GM19463 (cell line): ENCODE measurements around the gene KIF17.
"Not testable (repeated sequence)": the region's sequence is repeated elsewhere in the genome, so short reads cannot be mapped to it uniquely, and the experiment has no call there.

Source experiments
- ATAC-seq: cut with Tn5 transposase; IDR thresholded peaks from one replicate; pipeline ENCODE4 v1.9.1; 2021; ENCODE audit warnings: mild to moderate bottlenecking, moderate library complexity; ENCODE audit not compliant: unreplicated experiment

KIF17 gene

DNA sequence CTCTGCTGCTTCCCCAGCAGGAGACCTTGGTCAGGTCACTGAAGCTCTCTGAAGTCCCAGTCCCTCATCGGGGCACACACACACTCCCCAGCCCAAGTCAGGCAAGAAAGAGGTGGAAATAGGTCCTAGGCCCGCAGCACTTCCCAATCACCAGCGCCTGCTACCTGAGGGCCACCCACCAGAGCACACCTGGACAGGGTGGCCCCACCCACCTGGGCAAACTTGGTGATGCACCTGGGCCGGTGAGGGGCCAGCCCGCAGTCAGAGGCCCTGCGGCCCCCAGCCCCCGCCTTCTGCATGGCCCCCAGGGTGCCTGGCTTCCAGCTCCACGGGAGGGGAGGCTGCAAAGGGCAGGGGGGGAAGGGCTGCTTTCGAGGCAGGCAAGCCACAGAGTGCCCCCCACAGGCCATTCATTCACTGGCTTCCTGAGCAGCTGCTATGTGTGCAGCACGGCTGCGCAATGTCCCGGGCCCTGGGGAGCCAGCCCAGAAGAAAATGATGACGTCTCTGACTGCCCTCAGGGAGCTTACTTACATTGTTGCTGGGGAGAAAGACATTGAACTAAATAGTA is 10.0 kb upstream of the KIF17 start:
- ATAC-seq: no peak

DNA sequence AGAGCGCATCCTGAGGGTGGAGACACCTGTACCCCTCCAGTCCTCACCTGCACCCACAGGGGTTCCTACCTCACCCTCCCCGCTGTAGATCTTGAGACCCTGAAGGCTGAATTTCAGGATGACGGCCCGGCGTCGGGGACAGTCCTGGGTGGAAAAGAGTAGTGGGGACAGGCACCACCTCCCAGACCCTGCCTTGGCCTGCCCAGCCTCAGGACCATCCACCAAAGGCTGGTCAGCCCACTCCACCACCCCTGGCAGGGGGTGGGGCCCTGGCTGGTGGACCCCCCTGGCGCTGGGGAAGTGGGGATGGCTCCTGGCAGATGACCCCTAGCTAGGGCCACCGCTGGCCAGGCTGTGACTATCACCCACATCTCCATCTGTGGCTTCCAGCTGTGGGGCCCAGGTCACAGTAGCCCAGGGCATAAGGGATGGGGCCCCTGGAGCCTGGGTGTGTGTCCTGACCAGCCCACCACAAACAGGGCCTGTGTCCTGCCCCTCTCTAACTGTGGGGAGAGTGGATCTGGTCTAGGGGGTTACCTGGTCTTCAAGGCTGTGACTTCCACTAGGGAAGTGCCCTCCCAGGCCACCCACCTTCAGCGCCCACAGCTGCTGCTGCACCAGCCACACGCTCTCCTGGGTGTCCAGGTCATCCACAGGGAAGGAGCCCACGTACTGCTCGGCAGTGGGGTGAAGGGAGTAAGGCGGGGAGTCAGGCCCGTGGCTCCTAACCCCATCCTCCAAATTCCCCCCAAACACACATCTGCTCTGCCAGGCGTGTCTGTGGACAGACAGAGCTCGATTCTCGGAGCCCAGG is 9.3 kb upstream of the KIF17 start:
- no peak for ATAC-seq

DNA sequence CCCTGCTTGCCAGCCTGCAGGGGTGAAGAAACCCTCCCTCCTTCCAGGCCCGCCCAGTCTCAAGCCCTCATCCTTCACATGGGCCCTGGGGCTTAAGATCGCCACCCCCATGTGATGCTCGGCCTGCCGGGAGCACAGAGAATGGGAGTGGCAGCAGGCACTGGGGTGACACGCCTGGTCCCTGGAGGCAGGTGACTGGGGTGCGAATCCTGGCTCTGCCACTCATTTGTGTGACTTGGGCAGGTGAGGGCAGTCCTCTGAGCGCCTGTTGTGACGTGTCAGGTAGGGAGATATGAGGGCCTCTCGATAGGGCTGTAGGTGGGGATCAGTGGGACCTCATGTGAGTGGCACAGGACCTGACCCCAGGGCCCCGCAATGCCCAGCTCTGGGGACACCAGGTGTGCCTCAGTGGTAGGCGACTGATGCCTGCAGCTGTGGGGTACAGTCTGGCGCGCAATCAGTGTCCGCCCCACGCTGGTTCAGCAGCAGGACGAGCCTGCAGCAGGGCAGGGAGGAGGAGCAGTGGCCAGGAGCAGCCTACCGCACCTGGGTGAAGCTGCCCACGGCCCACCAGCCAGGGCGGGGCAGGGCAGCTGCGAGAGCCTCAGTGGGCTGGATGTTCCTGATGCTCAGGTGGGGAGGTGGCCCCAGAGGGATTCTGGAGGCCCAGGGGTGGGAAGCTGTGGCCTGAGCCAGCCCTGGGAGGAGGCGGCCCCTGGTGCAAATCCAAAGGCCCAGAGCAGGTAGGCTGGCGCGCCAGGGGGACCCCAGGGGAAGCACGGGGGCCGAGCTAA is 8.5 kb upstream of the KIF17 start:
- ATAC-seq: no peak

DNA sequence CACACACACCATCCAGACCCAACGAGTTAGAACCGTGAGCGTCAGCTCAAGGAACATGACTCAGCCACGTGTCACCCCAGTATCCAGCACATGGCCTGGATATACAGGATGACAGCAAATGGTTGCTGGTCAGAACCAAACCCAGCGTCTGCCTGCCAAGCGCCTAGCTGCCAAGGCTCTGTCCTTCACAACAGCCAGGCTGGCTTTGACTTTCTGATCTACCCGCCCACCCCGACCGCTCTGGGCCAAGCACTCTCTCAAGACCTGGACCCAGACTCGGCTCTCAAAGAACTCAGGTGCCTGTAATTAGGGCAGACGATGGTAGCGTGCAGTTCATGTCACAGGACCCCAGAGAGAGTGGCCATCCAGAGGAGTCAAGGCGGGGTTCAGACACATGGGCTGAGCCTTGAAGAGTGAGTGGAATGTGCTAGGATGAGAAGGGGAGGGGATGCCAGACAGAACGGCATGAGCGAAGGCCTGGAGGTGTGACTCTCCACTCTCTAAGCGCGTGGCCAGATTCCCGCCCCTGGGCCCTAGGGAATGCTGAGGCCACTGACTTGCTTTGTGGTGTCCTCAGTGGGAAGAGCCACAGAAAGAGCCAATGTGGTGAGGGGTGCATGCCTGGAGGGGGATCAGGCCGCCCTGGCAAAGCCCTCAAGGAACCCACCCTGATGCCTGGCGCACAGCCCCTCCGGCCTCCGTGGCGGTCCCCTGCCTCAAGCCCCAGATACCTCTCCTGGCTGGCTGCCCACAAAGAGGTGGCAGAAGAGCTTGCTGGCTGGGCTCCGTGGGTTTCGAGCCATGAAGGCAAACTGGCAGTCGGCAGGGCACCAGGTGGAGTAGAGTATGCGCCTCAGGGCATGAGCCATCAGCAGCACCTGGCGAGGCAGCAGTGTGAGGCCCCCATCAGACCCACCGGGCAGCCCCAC is 7.6 kb upstream of the KIF17 start:
- ATAC-seq: no peak

DNA sequence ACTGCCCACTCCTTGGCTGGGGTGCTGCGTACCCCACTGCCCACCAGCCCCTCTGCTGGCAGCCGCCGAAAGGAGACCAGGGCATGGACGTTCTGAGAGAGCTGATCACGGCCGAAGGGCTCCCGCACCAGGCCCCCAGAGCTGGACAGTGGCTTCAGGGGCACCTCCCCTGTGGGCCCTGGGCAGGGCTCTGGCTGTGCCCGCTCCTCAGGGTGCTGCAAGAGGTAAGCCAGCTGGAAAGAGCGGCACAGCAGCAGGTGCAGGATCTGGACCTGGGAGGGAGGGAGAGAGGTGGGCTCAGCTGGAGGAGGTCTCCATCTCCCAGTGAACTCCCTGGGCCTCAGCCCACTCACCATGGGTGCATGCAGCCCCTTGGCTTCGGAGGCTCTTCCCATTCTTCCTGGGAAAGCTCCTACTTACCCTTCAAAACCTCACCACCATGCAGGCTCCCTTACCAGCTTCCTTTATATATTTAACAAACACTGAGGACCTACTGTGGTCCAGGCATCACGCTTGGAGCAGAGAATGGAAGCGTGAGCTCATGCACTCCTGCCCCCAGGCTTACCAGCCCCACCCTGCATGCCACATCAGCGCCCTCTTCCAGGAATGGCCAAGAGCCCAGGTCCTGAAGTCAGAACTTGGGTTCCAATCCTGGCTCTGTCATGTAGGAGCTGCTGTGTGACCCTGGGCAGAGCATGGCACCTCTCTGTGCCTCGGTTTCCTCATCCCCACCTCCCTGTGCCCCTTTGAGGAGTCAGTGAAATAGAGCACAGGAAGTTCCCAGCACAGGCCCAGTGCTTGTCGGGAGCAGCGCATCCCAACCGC is 6.8 kb upstream of the KIF17 start:
- no peak for ATAC-seq

DNA sequence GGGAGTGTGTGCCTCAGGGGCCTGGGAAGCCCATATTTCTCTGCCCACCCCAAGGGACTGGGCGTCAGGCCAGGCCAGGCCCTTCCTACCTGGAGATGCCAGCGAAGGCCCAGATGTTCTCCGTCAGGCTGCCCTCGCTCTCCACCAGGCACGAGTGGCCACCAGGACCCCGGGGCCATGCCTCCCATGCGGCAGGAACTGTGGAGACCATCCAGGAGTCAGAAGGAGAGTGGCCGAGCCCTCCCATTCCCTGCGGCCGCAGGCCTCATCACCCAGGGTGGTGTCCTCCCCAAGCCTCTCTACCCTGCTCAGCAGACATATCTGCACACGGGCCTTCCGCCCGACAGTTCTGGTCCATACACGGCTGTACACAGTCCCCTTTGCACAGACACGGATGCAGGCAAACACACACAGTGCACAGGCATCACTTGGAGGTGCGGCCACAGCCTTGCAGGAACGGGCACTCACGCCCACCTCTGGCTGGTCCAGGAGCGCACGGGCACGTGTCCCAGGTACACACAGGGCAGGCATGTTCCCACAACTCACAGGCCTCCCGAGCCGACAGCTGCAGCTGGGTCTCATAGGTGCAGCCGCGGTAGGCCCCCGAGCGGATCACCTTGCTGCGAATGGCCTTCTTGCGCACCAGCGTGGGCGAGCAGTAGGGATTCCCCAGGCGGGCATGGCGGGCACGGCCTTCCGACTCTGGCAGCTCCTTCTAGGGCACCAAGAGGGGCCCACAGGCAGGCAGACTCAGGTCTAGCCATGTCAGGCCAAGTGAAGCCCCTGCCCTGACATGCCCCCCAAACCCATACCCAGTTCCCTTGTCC is 5.9 kb upstream of the KIF17 start:
- no peak for ATAC-seq

DNA sequence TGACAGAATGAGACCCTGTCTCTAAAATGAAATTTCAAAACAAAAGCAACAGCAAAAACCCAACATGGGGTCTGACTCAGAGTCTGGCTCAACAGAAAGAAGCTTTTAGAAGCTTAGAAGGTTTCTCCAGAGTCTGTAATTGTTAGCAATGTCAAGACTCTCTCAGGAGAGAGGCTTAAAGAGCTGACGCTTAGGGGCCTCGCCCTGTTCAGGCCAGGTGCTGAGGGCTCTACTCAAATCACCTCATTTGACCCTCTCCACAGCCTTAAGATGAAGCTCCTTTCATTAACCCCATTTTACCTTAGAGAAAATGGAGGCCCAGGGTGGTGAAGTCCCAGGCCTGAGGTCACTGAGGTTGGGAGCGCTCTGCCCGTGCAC is 5.3 kb upstream of the KIF17 start:
- ATAC-seq: no peak

DNA sequence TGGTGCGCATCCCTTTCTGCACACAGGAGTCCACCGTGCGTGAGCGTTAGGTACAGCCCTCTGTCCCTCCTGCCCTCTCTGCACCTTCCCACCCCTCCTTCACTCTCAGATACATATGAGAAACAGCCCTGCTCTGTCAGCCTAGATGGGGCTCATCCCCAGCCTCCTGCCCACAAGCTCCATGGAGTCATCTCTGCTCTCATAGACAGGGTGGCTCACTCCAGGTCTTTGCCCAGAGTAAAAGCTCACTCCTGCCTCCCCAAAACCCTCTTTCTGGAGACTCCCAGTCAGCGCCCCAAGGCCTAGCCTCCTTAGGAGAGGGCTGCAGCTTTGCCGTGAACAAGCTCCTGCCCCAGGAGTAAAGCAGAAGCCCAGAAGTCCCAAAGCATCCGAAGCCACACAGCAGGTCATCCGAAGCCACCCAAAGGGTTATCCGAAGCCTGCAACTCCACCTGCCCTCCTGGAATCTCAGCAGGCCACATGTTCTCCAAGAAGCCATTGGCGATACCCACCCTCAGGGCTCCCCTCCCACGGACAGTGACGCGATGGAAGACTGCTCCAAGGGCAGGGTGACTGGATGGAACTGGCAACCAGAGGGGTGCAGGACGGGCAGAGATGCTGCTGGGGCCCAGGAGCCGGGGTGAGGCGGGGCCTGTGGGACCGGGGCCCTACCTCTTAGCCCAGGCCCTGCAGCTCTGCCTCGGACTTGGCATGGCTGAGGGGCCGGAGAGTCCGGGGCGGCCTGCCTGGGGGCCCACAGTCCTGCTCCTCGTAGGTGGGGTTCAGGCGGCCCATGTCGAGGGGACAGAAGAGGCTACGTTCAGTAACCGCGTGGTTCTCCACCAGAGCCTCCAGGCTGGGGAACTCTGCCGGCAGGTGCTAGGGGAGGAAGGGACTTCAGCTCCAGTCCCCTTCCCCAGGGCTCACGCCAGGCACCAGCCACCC is 3.6 kb upstream of the KIF17 start:
- ATAC-seq: no peak

DNA sequence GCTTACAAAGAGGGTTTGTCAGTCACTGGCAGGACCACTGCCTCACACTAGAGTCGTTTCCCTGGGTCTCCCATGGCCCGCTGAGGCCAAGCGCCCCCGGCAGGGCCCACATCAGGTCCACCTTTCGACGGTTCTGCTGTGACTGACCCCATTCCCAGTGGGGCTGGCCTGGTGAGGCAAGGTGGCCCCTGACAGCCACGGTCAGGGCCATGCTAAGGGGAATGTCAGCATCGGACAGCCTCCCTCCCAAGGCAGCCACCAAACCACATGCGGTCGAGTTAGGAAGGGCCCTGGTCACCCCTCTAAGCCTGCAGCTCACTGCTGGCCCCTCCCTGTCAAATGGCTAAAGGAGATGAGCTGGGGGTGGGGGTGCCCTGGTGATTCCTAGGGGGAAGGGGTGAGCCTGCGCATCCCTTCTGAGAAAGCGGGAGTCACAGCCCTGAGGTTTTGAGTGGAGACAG is 2.9 kb upstream of the KIF17 start:
- ATAC-seq: no peak

DNA sequence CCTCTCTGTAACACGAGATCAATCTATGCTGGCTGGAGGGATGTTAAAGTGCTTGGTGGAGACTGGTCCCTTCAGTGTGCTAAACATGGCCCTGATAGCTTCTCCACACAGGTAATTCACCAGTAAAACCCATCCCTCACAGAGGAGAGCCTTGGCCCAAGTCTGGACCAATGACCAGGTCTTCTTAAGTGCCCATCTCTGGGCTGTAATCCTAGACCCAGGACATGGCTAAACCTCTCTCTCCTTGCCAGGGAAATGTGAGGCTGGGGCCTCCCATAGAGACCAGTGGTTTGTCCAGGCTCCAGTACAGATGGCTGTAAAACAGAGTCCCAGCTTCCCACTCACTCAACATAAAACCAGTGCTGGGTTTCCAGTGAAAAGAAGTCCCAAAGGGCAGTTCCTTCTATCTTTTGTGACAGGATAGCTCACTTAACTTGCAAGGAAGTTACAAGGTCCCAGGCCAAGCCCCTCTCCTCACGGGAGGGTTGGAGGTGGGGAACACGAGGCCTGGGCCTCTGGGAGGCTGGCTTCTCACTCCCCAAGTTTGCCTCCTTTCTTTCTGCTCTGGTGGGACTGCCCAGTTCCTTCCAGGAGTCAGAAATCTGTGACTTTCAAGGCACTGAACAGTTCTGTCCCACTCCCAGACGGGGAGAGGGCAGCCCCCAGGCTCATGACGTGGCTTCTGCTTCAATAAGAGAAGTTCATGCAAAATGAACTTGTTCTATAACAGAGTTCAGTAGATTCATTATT is 2.2 kb upstream of the KIF17 start:
- no peak for ATAC-seq

DNA sequence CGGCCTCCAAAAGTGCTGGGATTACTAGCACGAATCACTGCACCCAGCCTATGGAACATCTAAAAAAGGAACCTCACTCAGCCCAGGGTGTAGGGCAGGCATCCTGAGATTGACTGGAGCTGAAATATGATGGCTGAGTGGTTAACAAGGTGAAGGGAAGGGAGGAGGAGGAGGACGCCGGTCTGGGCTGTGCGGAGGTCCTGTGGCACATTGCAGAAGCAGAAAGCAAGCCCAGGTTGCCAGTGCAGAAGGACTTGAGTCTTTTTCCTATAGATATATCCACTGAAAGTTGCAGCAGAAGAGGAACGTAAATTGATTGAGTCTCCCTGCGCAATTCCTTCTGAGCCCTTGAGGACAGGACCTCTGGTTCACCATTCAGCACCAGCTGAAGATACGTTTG is 1.5 kb upstream of the KIF17 start:
- no peak for ATAC-seq

DNA sequence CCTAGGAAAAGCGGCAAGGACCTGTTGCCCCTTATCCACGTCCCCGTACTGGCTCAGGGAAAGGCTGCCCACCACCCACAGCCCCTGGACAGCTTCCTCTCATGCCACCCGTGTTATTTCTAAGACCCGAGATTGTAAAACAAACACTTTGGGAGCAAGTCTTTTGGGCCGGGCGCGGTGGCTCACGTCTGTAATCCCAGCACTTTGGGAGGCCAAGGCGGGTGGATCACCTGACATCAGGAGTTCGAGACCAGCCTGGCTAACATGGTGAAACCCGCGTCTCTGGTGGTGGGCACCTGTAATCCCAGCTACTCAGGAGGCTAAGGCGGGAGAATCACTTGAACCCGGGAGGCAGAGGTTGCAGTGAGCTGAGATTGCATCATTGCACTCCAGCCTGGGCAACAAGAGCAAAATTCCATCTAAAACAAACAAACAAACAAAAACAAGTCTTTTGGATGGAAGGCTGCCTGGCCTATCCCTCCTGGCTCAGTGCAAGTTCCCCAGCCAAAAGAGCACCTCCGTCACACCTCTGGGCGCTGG is 606 bp upstream of the KIF17 start:
- not testable (repeated sequence) for ATAC-seq

DNA sequence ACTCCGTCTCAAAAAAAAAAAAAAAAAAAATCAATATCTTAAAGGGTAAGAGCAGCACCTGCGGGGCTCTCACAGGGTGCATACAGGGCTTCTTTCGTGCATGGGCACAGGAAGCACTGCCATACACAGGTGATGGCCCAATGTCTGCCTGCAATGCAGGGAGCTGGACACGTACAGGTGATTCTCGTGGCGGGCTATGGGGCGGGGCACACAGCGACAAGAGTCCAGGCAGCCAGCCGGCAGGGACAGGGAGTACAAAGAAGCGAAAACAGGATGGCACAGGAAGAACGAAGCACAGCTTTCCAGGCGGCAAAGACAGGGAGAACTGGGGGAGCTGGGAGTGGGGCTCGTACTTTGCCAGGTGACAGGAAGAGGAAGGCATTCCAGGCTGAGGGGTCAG is 1.6 kb downstream of the KIF17 start:
- no peak for ATAC-seq

DNA sequence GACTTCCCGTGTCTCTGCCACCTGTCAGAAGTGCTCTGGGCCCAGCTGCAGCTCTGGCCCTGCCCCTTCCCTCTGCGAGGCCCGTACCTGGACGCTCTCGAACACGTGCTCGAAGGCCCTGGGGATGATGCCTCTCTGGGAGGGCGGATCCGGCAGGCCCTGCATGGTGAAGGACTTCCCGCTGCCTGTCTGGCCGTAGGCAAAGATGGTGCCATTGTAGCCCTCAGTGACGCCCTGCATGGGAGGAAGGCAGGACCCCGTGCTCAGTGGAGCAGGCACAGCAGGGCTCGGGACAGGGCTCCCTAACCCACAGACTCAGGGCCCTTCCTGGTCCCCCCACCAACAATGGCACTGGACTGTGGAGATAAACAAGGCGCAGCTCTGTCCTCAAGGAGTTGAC is 2.4 kb downstream of the KIF17 start:
- no peak for ATAC-seq

DNA sequence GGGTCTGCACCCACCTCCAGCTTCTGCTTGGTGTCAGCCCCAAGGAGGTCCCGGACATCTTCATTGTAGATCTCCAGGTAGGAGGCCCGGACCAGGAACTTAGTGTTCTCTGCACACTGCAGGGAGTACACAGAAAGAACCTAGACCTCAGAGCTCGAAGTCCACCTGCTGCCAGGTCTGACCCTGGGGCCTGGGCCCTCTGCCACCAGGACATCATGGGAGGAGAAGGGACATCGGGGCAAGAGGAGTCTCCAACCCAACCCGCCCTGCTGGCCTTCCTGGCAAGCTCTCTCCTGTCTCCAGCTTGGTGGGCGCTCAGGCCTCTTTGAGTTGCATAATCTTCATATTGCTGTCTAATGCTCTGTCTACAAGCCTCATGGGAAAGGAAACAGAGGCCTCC is 4.4 kb downstream of the KIF17 start:
- no peak for ATAC-seq

DNA sequence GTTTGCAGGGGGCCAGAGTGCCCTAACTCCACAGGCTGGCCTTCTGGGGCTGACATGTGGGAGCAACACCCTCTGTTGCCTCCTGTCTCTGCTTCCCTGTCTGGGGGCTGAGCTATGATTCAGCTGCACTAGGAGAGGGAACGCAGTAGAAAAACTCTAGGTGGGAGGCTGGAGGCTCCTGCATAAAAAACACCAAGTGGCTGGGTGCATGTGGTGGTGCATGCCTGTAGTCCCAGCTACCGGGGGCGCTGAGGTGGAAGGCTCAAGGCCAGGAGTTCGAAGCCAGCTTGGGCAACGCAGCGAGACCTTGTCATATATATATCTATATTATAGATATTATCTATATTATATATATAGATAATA is 5.6 kb downstream of the KIF17 start:
- no peak for ATAC-seq
